Measurements from ENCODE around the gene APOC3.

APOC3 gene

DNA sequence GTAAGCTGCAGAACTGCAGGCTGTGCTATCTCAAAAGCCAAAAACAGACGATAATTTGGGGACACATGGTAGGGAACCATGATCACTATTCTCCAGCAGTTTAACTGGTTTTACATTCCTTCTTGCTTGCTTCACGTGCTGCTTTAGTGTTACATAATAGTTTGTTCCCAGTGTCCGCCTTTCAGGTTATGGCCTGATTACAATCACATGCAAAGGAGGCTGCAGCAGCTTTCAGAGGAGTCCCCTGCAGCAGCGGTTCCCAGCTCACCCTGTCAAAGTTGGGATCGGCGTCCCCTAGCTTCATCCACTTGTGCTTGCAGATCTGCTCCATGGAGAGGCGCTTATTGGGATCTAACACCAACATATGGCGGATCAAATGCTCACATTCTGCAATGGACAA lies 46.9 kb downstream of the APOC3 start:
- DNase-seq (ENCODE audit: low spot score) = no peak

DNA sequence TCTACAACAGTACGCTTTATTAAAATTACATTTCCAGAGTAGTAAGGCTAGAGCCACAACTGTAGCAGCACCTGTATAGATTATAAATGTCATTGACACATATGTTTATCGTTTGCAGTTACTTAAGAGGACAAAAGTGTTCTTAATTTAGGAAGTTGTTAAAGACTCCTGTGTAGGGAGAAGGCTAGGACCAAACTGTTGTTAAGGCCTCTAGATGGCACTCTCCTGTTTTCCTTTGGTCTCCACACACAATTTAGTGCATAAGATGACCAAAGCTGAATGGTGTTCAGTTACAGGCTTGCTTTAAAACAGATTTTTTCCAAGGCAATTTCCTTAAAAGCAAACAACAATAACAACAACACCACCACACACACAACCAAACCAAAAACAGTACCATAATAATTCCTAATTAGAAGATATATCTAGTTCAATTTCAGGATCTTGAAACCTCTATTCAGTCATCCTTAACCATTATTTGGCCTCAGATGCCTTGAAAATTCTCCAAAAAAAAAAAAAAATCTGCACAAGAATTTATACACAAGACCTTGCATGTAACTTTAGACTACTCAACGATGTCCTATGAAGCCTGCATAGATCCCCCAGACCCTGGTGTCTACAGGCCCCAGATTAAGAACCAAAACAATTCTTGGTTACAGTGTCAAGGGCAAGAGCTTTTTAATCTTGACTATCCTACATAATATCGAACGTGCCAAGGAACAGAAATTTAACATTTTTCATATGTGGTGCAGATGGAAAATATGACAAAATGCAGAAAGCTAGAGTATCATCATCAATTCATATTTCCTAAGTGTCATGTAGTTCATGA lies 50.3 kb downstream of the APOC3 start:
- DNase-seq (ENCODE audit: low spot score) = peak; percentile 65

DNA sequence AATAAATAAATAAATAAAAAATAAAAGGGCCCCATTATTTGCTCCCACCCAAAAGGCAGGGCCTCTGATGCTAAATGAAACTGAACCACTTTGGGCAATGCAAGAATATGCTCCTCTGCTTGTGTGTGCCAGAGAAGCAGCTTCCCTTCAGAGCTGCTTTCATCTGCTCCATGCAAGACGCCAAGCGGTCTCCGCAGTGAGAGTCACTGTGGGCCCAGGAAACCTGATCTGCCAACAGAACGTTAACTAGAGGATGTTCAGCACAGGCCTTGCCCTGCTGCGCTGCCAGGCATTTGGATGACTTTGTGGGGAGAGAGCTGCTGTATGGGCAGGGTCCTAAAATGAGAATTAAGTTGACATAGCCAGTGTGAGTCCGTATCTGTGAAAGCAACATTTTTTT lies 51.4 kb downstream of the APOC3 start:
- DNase-seq (ENCODE audit: low spot score) = no peak

DNA sequence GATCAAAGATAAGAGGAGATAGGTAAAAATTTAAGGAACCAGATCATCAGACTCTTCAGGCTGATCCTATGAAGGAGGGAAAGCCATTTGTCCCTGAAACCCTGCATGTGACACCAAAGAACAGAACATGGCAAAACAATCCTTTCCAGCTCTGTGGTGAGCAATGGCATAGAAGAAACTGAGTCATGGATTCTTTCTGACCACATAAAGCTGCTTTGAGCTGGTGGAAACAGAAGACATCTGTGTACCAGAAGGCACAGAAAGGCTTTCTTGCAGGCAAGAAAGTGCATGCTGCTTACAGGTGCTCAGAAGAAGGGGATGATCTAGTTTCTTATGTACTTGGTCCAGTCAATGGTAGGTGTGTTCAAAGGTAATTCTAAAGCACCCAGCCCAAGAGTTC lies 52.7 kb downstream of the APOC3 start:
- no peak for DNase-seq (ENCODE audit: low spot score)
